Kidney (tissue), 14 donors: ENCODE data around the gene KREMEN1. TPM values are rescaled to one million over a fixed set of nuclear protein-coding genes. Genes with fewer than 3 reads are reported as not detected.
"Not testable (repeated sequence)": the region's sequence is repeated elsewhere in the genome, so short reads cannot be mapped to it uniquely, and the experiment has no call there.

Experiments used
- DNase-seq, 5 donors: peaks; one replicate each; pipeline ENCODE4 v3.0.0-alpha.2; 2013 to 2020
- FAIRE-seq: peaks from 2 replicates; lab custom pipeline; 2012; peaks lifted over from hg19 to GRCh38; lab: Jason Lieb, UNC
- H3K27ac ChIP-seq, 2 donors: one replicate each; pipeline ENCODE4 v1.7.0; 2013; ENCODE audit warnings: low read depth in 2 of 2, low read length in 2 of 2, inconsistent platforms in 1 of 2
- H3K27me3 ChIP-seq: one replicate; pipeline ENCODE4 v1.7.1; 2013; ENCODE audit warnings: low read length, inconsistent platforms; ENCODE audit not compliant: control insufficient read depth, insufficient read depth
- H3K36me3 ChIP-seq, 3 donors: one replicate each; pipeline versions ENCODE4 v1.7.0 to v1.7.1; 2013; ENCODE audit warnings: low read length in 3 of 3, control low read depth in 1 of 3, inconsistent platforms in 1 of 3; ENCODE audit not compliant: insufficient read depth in 3 of 3, control insufficient read depth in 2 of 3
- H3K4me1 ChIP-seq, 3 donors: one replicate each; pipeline versions ENCODE4 v1.7.0 to v1.7.1; 2013; ENCODE audit warnings: low read length in 3 of 3, inconsistent platforms in 1 of 3, low read depth in 1 of 3; ENCODE audit not compliant: control insufficient read depth in 2 of 3, insufficient read depth in 2 of 3
- H3K4me3 ChIP-seq, 3 donors: one replicate each; pipeline versions ENCODE4 v1.7.0 to v1.8.1; 2013; ENCODE audit warnings: low read length in 3 of 3, control low read depth in 1 of 3, inconsistent platforms in 1 of 3
- H3K9ac ChIP-seq, 3 donors: one replicate each; pipeline versions ENCODE4 v1.7.0 to v1.7.1; 2013; ENCODE audit warnings: low read length in 3 of 3, control low read depth in 1 of 3, inconsistent platforms in 1 of 3
- H3K9me3 ChIP-seq, 3 donors: one replicate each; pipeline versions ENCODE4 v1.7.0 to v1.7.1; 2013; ENCODE audit warnings: low read length in 3 of 3, control low read depth in 1 of 3, inconsistent platforms in 1 of 3; ENCODE audit not compliant: control insufficient read depth in 2 of 3, insufficient read depth in 1 of 3
- CTCF ChIP-seq: IDR thresholded peaks from 3 replicates; pipeline ENCODE4 v1.5.1; 2012; ENCODE audit warnings: mild to moderate bottlenecking, moderate library complexity, borderline replicate concordance; ENCODE audit not compliant: insufficient read depth; ENCODE audit errors: extremely low read depth
- intact Hi-C: fragments of 100-400 bp; cut with DNase I; formaldehyde crosslinking; loops from one replicate; pipeline ENCODE4 v1.11.1; 2022
- polyA plus RNA-seq: library from polyadenylated mRNA; stranded (reverse); fragments of 350-450 nt; fragmentation: Illumina TruSeq; extraction: RNeasy Lipid Tissue Mini Kit (QIAGEN cat#74804); gene quantifications from one replicate; pipeline ENCODE4 v1.2.3, GENCODE V29; 2014; ENCODE audit warnings: low read depth, low replicate concordance; ENCODE audit not compliant: insufficient read depth
- total RNA-seq: library from RNA; stranded (reverse); fragmentation: NEBNext Ultra II Directional; extraction: Animal tissue kit (Norgen Biotek cat#: 25700); gene quantifications from one replicate; pipeline ENCODE4 v1.2.1, GENCODE V29; 2021
- donor health status: control.
- donor health status: control.
- donor health status: control.
- donor health status: control.
- donor health status: control.
- donor health status: DM: yes; HTN: yes; CAD: no.
- donor health status: Normal renal cell carcinoma (clear cell type).

KREMEN1 gene
- total and polyA plus RNA-seq, 2 donors from 2014 or later, result 9.3 to 16.2 TPM

- peaks cover 5 to 64% (median 37%) of the 10 kb centered on the region in 3 donors for H3K4me1 ChIP-seq
- no peak overlapping the region for H3K4me3 ChIP-seq
- FAIRE-seq, result peak; percentile 44
- no peaks in the 10 kb centered on the region for H3K9me3 ChIP-seq
- H3K27me3 ChIP-seq, result no peaks in the 10 kb centered on the region
- peak in 2 of 5 donors; percentile 40 to 62 for DNase-seq
- H3K9ac ChIP-seq, result peak overlapping the region in 1 of 3 donors; percentile 60
- no peak for TF ChIP-seq CTCF
- H3K36me3 ChIP-seq, result no peaks in the 10 kb centered on the region
- H3K27ac ChIP-seq, result peak overlapping the region; percentile 97 to 98
- intact Hi-C loops, result no loop called here
Observed at GRCh38 chr22:29032584-29032983, 40.3 kb upstream of the KREMEN1 start.

GRCh38 chr22:29037340-29037932, 35.4 kb upstream of the KREMEN1 start:
- Histone ChIP-seq H3K27me3 (no peaks in the 10 kb centered on the region), H3K4me3 (no peak overlapping the region), H3K9me3 (no peaks in the 10 kb centered on the region), H3K36me3 (no peaks in the 10 kb centered on the region), H3K9ac (no peak overlapping the region), H3K27ac (peak overlapping the region; percentile 5 to 51), H3K4me1 (peaks cover 8 to 30% (median 20%) of the 10 kb centered on the region in 3 donors)
- intact Hi-C loops, result no loop called here
- DNase-seq (no peak), FAIRE-seq (no peak)
- TF ChIP-seq CTCF, result no peak

GRCh38 chr22:29039148-29039547, 33.7 kb upstream of the KREMEN1 start:
- no peak for FAIRE-seq
- peak in 1 of 5 donors; percentile 46 for DNase-seq

GRCh38 chr22:29039684-29040083, 33.2 kb upstream of the KREMEN1 start:
- not testable (repeated sequence) for DNase-seq, H3K27me3 ChIP-seq, H3K4me1 ChIP-seq, H3K9me3 ChIP-seq, FAIRE-seq, H3K9ac ChIP-seq, H3K27ac ChIP-seq, H3K4me3 ChIP-seq
- intact Hi-C loops, result loop anchor here (5.0 kb wide), 1 partner anchor 182 kb away; no protein-coding TSS in a partner anchor
- peaks cover 2 to 12% (median 5%) of the 10 kb centered on the region in 3 donors for H3K36me3 ChIP-seq

More at GRCh38 chr22:29039148-29039547, 33.7 kb upstream of the KREMEN1 start:
- no peak overlapping the region for H3K9ac ChIP-seq
- intact Hi-C loops, result no loop called here
- no peaks in the 10 kb centered on the region for H3K27me3 ChIP-seq
- H3K36me3 ChIP-seq, result peaks cover 0 to 9% (median 1%) of the 10 kb centered on the region in 3 donors
- no peak overlapping the region for H3K27ac ChIP-seq
- TF ChIP-seq CTCF, result no peak
- H3K4me3 ChIP-seq, result no peak overlapping the region
- peaks cover 4 to 14% (median 11%) of the 10 kb centered on the region in 3 donors for H3K4me1 ChIP-seq
- H3K9me3 ChIP-seq, result no peaks in the 10 kb centered on the region
